Muscle of leg (tissue), 11 donors: Measurements from ENCODE around the gene PFKFB2. TPM values are rescaled to one million over a fixed set of nuclear protein-coding genes. Genes with fewer than 3 reads are reported as not detected.

Experiments used
- DNase-seq: peaks from one replicate; pipeline ENCODE4 v3.0.0; 2013
- H3K27ac ChIP-seq: one replicate; pipeline ENCODE4 v1.5.1; 2013; ENCODE audit warnings: mild to moderate bottlenecking, low read length, control low read depth
- H3K27me3 ChIP-seq: one replicate; pipeline ENCODE4 v1.6.1; 2013; ENCODE audit warnings: low read length; ENCODE audit not compliant: control insufficient read depth, insufficient read depth
- H3K36me3 ChIP-seq: one replicate; pipeline ENCODE4 v1.6.1; 2013; ENCODE audit warnings: low read length; ENCODE audit not compliant: control insufficient read depth, insufficient read depth
- H3K4me1 ChIP-seq: one replicate; pipeline ENCODE4 v1.6.1; 2013; ENCODE audit warnings: low read length; ENCODE audit not compliant: control insufficient read depth, insufficient read depth
- H3K4me3 ChIP-seq: one replicate; pipeline ENCODE4 v1.5.1; 2013; ENCODE audit warnings: low read length, control low read depth
- H3K9me3 ChIP-seq: replicated peaks from 2 replicates; pipeline ENCODE4 v1.6.1; 2013; ENCODE audit warnings: low read depth, low read length; ENCODE audit not compliant: control insufficient read depth
- WGBS: methylation state at CpG from one replicate; pipeline ENCODE4 v1.1.5; 2013; ENCODE audit warnings: missing lambda C conversion rate; ENCODE audit not compliant: insufficient coverage; 5-methylcytosine and 5-hydroxymethylcytosine counted together
- polyA plus RNA-seq, 8 donors: library from polyadenylated mRNA; unstranded; fragments of 120-200 nt; gene quantifications; one replicate each; pipeline versions ENCODE4 v1.2.1 to v1.2.3, GENCODE V29; 2013; ENCODE audit warnings: inconsistent platforms in 1 of 8, low replicate concordance in 1 of 8; ENCODE audit not compliant: insufficient read length in 8 of 8, insufficient read depth in 1 of 8
- total RNA-seq: library from RNA; stranded (reverse); fragments of 120-200 nt; gene quantifications from one replicate; pipeline ENCODE4 v1.2.4, GENCODE V29; 2013

PFKFB2 gene
- total and polyA plus RNA-seq, 9 donors = 3.8 to 7.7 (median 4.4) TPM

DNA sequence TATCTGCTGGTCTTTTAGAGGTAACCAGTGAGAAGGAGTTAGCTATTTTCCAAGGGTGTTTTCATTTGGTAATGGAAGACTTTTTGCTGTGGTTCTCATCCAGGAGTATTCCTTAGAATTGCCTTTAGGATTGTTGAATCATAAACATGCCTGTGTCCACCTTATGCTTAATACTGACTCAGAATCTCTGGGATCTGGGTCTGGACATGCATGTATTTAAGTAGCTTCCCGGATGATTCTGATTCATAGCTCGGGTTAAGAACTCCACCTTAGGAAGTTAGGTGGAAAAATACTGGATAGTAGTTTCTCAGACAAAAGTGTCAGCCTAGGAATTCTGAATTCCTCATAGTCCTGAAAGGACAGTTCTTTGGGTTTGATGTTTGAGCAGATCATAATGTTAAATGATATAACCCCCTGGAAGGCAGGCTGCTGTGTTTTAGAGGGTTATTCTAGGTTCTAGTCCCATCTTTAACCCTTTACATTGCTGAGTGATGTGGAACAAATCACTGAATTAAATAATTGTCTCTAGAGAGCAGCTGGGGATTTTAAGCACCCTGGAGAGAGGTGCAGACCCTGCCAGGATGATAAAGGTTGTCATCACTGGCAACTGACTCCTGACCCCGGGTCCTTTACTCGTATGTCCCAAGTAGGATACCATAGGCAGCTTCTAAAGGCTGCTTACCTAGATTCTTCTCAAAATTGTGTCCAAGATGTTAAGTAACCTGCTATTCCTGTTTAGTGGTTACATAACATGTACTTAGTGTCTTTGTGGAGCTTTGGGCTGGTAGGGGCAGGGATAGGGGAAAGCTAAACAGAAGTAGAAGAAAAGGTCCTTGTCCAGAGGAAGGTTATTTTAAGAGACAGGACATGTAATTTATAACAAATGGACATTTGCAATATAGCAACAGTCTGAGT lies 21.1 kb downstream of the PFKFB2 start:
- H3K9me3 ChIP-seq = no peaks in the 10 kb centered on the region
- DNase-seq = no peak
- no peaks in the 10 kb centered on the region for H3K27me3 ChIP-seq
- 52% methylated on average over 4 of the region's 4 CpGs for WGBS
- H3K4me3 ChIP-seq = no peak overlapping the region
- no peak overlapping the region for H3K27ac ChIP-seq
- H3K4me1 ChIP-seq = no peaks in the 10 kb centered on the region
- H3K36me3 ChIP-seq = peaks cover 7% of the 10 kb centered on the region

DNA sequence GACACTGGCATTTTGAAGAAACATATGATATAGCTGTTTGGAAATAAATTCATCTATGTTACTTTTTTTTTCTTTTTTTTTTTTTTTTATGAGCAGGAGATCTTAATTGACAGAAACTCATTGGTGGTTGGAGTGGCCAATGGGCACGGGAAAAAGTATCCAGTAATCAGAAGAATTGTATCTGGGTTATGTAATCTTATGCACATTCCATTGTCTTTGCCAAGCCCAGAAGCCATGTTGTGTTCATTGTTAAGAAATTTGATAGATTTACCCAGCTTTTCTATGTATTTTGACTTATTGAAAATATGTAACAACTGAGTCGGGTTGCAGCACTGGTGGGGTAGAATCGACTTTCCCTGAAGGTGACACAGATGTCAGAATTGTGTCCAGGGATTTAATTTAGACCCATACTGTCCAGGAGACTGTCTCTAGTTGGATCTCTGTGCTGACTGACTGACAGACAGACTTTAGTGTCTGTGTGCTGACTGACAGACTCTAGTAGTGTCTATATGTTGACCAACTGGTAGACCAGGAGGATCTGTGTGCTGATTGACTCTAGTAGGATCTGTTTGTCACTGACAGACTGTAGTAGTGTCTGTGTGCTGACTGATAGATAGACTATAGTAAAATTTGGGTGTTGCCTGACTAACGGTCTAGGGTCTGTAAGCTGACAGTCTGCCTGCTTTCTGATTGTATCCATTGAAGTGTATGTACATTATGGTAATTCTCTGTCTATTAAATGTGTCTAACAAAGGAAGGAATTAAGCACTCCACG lies 23.3 kb downstream of the PFKFB2 start:
- Histone ChIP-seq H3K27ac (no peak overlapping the region), H3K9me3 (no peaks in the 10 kb centered on the region), H3K4me3 (no peak overlapping the region), H3K27me3 (no peaks in the 10 kb centered on the region), H3K4me1 (no peaks in the 10 kb centered on the region), H3K36me3 (peaks cover 3% of the 10 kb centered on the region)
- DNase-seq = no peak
- WGBS = 100% methylated on average over 2 of the region's 5 CpGs

DNA sequence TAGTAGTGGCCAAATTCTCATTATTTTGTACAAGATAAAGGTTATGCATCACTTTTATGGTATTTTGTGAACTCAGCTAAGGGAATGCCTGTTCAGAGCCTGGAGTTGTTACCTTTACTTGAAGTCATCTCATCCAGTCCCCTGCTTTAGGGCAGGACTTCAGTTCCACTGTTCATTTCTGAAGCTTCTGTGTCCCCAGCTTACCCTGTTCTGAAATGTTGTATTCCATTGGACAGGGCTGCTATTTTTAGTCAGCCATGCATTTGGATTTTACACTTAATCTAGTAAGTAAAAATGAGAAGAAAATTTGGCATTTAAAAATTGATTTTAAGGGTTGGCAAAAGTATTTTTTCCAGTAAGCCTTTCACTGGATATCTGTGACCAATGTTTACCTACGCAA lies 23.9 kb downstream of the PFKFB2 start:
- no CpG with 5 or more reads among the region's 1 CpG for WGBS
- Histone ChIP-seq H3K27ac (no peak overlapping the region), H3K4me1 (no peaks in the 10 kb centered on the region), H3K36me3 (peaks cover 3% of the 10 kb centered on the region), H3K4me3 (no peak overlapping the region), H3K27me3 (no peaks in the 10 kb centered on the region), H3K9me3 (no peaks in the 10 kb centered on the region)
- no peak for DNase-seq

DNA sequence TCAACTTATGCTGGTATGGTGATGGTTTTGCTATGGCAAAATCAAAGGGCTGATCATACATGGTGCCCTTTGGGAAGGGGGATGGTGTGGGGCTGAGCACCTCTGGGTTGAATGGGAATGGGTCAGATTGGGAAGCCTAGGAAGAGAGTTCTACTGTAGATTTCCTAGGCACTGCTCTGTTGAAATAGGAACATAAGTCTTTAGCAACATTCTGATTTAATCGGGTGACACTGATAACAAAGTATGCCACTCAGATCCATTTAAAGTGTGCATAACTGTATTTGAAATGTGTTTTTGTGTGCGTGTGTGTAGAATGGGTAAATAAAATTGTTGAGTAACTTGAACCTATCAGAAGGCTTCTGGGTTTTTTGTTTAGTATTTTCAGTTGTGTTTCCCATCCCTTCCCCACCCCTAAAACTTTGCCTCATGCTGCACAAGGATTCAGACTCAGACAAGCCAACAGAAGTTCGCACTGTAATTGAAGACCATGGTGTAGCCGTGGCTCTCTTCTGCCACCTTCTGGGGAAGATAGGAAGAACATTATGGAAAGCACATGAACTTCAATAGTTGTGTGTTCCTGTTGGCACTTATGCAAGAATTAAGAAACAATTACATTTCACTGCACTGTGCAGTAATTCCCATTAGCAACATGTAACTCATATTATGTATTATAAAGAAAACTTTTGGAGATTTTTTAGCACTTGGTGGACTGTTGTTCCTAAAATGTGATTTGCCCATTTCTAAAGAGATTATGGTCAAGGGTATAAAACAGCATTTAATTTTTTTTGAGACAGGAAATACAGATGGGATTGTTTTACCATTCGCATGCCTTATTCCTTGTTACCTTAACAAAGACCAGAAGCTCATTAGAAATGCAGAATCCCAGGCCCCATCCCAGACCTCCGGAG lies 24.6 kb downstream of the PFKFB2 start:
- no peak overlapping the region for H3K4me3 ChIP-seq
- no peaks in the 10 kb centered on the region for H3K27me3 ChIP-seq
- no peaks in the 10 kb centered on the region for H3K4me1 ChIP-seq
- no peaks in the 10 kb centered on the region for H3K36me3 ChIP-seq
- no peak overlapping the region for H3K27ac ChIP-seq
- 83% methylated on average over 1 of the region's 6 CpGs for WGBS
- peak; percentile 87 for DNase-seq
- no peaks in the 10 kb centered on the region for H3K9me3 ChIP-seq

DNA sequence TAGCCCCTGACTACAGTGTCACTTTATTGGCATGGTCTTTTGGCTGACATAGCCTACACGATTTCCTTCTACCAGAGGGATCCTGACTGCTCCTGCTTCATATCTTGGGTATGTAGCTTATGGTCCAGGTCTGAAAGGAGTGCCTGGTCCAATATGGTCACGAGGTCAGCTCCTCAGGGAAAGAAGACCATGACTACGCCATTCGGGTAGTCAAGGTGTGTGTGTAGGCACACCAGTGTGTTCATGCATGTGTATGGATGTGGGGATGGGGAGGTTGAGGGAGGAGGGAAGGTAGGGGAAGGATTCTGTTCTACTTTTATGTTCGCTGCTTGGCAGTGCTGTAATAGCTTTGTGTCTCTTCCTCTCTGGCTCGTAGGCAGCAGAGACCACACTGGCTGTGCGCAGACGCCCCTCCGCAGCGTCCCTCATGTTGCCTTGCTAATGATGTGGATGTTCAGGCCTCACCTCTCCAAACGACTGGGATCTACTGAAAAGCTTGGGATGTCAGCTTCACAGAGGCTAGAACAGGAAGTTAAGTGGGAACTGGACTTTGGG lies 25.6 kb downstream of the PFKFB2 start:
- no peaks in the 10 kb centered on the region for H3K36me3 ChIP-seq
- DNase-seq = no peak
- no peaks in the 10 kb centered on the region for H3K9me3 ChIP-seq
- no peak overlapping the region for H3K4me3 ChIP-seq
- WGBS = 89% methylated on average over 7 of the region's 11 CpGs
- no peak overlapping the region for H3K27ac ChIP-seq
- H3K4me1 ChIP-seq = no peaks in the 10 kb centered on the region
- H3K27me3 ChIP-seq = no peaks in the 10 kb centered on the region

DNA sequence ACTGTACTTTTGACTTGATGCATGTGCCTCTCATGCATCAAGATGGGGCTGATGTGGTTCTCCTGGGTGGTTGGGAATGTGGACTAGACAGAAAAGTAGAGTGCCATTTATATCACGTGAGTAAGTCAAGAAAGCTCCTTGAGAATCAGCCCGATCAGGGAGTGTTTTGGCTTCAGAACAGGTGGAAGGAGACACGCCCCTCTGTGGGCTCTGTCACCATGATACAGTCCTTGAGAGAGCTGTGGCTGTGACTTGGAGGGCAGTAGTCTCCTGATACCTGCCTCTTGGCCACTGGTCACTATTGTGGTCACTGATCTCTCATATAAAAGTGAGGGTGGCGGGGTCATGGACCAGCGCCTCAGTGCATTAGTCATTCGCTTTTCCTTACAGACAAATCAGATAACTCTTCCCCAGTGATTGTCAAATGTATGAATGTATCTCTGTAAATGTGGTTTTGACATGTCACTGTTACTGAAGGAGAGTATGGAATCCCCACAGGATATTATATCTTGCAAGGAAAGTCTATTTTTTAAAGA lies 26.7 kb downstream of the PFKFB2 start:
- H3K27me3 ChIP-seq = no peaks in the 10 kb centered on the region
- no peaks in the 10 kb centered on the region for H3K36me3 ChIP-seq
- no peaks in the 10 kb centered on the region for H3K4me1 ChIP-seq
- H3K4me3 ChIP-seq = no peak overlapping the region
- H3K27ac ChIP-seq = no peak overlapping the region
- WGBS = 75% methylated on average over 3 of the region's 6 CpGs
- H3K9me3 ChIP-seq = no peaks in the 10 kb centered on the region
- DNase-seq = no peak

DNA sequence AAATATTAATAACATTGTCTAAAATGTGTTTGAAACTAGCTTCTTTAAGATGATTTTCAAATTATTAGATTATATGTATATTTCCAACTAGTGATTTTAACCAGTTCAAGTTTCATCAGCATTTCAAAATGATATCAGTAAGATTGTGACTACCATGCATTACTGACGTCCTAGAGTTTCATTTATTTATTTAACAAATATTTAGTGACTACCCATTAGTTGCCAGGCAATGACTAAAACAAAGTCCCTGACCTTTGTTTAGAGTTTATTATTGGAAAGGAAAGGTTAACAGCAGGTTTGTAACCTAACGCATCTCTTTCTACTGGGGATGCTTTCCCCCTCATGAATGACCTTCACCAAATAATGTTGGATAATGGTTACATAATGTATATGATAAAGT lies 28.0 kb downstream of the PFKFB2 start:
- no peak for DNase-seq
- H3K9me3 ChIP-seq = no peaks in the 10 kb centered on the region
- H3K27me3 ChIP-seq = no peaks in the 10 kb centered on the region
- no peaks in the 10 kb centered on the region for H3K36me3 ChIP-seq
- H3K4me3 ChIP-seq = no peak overlapping the region
- no peaks in the 10 kb centered on the region for H3K4me1 ChIP-seq
- WGBS = no CpG with 5 or more reads among the region's 2 CpGs
- no peak overlapping the region for H3K27ac ChIP-seq

DNA sequence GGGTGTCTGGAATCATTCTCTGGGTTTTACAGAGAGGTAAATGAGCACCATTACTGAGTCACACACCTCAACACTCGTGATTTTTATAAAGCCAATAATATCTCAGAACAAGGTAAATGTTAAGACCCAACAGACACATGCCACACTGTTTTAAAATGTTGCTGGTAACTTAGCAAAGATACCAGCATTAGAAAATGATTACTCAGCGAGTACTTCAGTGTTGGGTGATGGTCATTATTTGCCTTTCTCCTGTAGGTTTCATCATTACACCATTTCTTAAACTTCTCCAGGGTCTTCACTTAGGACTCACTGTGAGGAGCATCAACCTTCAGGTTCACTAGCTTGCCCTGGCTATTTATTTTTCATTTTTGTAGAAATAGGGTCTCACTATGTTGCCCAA lies 28.7 kb downstream of the PFKFB2 start:
- Histone ChIP-seq H3K36me3 (no peaks in the 10 kb centered on the region), H3K9me3 (no peaks in the 10 kb centered on the region), H3K27ac (no peak overlapping the region), H3K4me3 (no peak overlapping the region), H3K4me1 (no peaks in the 10 kb centered on the region), H3K27me3 (no peaks in the 10 kb centered on the region)
- no CpG with 5 or more reads among the region's 2 CpGs for WGBS
- DNase-seq = no peak

DNA sequence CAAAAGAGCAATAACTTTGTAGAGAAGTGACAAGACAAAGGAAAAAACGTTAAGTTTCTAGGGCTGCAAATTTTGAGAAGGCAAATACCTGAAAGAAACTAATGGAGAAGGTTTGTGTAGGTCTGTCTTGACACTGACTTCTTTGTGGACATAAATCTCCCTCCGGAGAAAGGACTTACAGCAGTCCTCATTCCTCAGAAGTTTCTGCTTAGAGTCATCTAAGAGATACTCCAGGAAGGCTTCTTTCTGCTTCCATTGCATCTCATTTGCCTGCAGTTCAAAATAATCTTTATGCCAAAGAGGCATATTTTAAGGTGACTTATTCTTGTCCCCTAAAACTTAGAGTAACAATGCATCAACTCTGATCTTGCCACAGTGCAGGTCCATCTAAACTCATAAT lies 31.2 kb downstream of the PFKFB2 start:
- Histone ChIP-seq H3K9me3 (no peaks in the 10 kb centered on the region), H3K4me3 (no peak overlapping the region), H3K36me3 (no peaks in the 10 kb centered on the region), H3K4me1 (peaks cover 4% of the 10 kb centered on the region), H3K27ac (no peak overlapping the region), H3K27me3 (no peaks in the 10 kb centered on the region)
- DNase-seq = no peak
- WGBS = 40% methylated on average over 1 of the region's 2 CpGs
